Measurements from ENCODE around the gene TTLL8. TPM values are rescaled to one million over a fixed set of nuclear protein-coding genes. Genes with fewer than 3 reads are reported as not detected.

Gene TTLL8
- total and polyA plus RNA-seq, 2 of the 8 experiments (the other 6 are each of a cell fraction or from before 2014, with no cell fraction given), result not detected

DNA sequence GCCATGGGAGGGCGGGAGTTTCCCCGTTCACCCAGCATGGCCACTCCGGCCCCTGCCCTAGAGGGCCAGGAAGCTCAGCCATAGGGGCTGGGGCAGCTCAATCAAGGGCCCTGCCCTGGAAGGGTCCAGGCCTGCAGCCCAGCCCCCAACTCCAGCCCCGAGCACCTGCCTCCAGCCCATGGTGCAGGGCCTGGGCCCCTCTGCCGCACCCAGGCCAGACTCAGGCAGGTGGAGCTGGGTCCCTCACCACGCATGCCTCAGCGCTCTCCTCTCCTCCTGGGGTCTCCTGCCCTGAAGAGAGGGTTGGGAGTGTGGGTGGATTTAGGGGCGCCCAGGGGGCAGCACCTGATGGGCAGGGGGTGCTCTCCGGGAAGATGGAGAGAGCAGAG is 14.1 kb upstream of the TTLL8 start:
- H3K14ac ChIP-seq (ENCODE audit: insufficient read length), result no peak overlapping the region
- H3K23me2 ChIP-seq (ENCODE audit: low read depth, low read length), result no peaks in the 10 kb centered on the region
- no peak overlapping the region for H2BK120ac ChIP-seq (replicated peaks; ENCODE audit: low read depth, low read length)
- no peaks in the 10 kb centered on the region for H3K79me1 ChIP-seq (ENCODE audit: low read depth, low read length)
- no peak overlapping the region for H3K18ac ChIP-seq (ENCODE audit: extremely low read depth, low read length)
- H2BK15ac ChIP-seq (ENCODE audit: low read length), result no peak overlapping the region
- no peak overlapping the region for H2BK20ac ChIP-seq (ENCODE audit: low read length)
- no peak overlapping the region for H3K4me3 ChIP-seq (ENCODE audit: extremely low read depth in 1 of 4, insufficient read depth in 2 of 4, low read depth in 3 of 4, low read length in 4 of 4)
- 97% methylated on average over 7 of the region's 9 CpGs; no CpG with 5 or more reads in 1 of the 2 experiments for WGBS, 2 experiments (ENCODE audit: extremely low coverage in 1 of 2, insufficient coverage in 1 of 2, insufficient read length in 1 of 2, insufficient replicate concordance in 2 of 2, low coverage in 1 of 2, low lambda C conversion rate in 2 of 2, missing lambda C conversion rate in 1 of 2)
- H3K9me3 ChIP-seq (ENCODE audit: insufficient read depth in 2 of 2, low read depth in 1 of 2, low read length in 1 of 2), result no peaks in the 10 kb centered on the region
- POLR2A ChIA-PET (ENCODE audit: partially characterized antibody), result interaction anchor here (1.5 kb wide), 1 partner anchor 8 kb away, joined by 4 read pairs; no protein-coding TSS in a partner anchor
- no peak overlapping the region; the same call in 1 of the 2 replicates for H4K8ac ChIP-seq (ENCODE audit: extremely low read depth, insufficient read depth, low read length)
- H2AFZ ChIP-seq (ENCODE audit: low read length), result no peak overlapping the region
- no peaks in the 10 kb centered on the region for H3K36me3 ChIP-seq (ENCODE audit: control insufficient read depth in 2 of 4, insufficient read depth in 4 of 4, low read length in 3 of 4)
- CTCF ChIA-PET (ENCODE audit: partially characterized antibody), result interaction anchor here (1.1 to 1.5 kb wide), 4 partner anchors 9 to 42 kb away, joined by 4 to 7 read pairs (median 5); no protein-coding TSS in a partner anchor
- H2AK5ac ChIP-seq (ENCODE audit: low read depth, low read length), result no peak overlapping the region
- H4K91ac ChIP-seq (replicated peaks; ENCODE audit: insufficient read length, low read length), result no peak overlapping the region
- no peak overlapping the region for H2BK12ac ChIP-seq (ENCODE audit: low read depth, low read length)
- no peak overlapping the region for H3K56ac ChIP-seq (replicated peaks; ENCODE audit: insufficient read length, low read depth, low read length)
- no peak overlapping the region for H3K27ac ChIP-seq (ENCODE audit: low read depth, low read length)
- no peak overlapping the region for H3K4me2 ChIP-seq (ENCODE audit: insufficient read depth in 1 of 2, low read depth in 2 of 2, low read length in 2 of 2)
- H2BK5ac ChIP-seq (ENCODE audit: low read depth, low read length), result no peak overlapping the region
- no peak overlapping the region for H3K9ac ChIP-seq (replicated peaks in 1 of 4; ENCODE audit: extremely low read depth in 1 of 4, low read depth in 3 of 4, low read length in 3 of 4)
- H3K27me3 ChIP-seq (replicated peaks in 1 of 4; ENCODE audit: control insufficient read depth in 3 of 4, extremely low read depth in 1 of 4, insufficient read depth in 3 of 4, low read length in 3 of 4), result no peaks in the 10 kb centered on the region
- no peak overlapping the region for H3K23ac ChIP-seq (ENCODE audit: insufficient read length)
- FAIRE-seq (no peak), DNase-seq (ENCODE audit: low read depth in 1 of 2, low spot score in 2 of 2) (no peak)
- no peak overlapping the region for H3K4ac ChIP-seq (replicated peaks; ENCODE audit: insufficient read length, low read depth, low read length)
- no peaks in the 10 kb centered on the region for H3K79me2 ChIP-seq (ENCODE audit: control insufficient read depth in 1 of 2, insufficient read depth in 2 of 2, low read length in 2 of 2)
- no peaks in the 10 kb centered on the region for H4K20me1 ChIP-seq (replicated peaks in 1 of 2; ENCODE audit: control insufficient read depth in 1 of 2, insufficient read depth in 2 of 2, low read length in 2 of 2)
- no peak overlapping the region for H4K5ac ChIP-seq (ENCODE audit: insufficient read length, low read depth, low read length)
- no peaks in the 10 kb centered on the region; a peak in 1 of 7 replicates for H3K4me1 ChIP-seq (replicated peaks in 1 of 4; ENCODE audit: control insufficient read depth in 3 of 4, insufficient read depth in 4 of 4, low read length in 3 of 4)
- TF ChIP-seq SRF (IDR thresholded peaks at IDR 0.05; ENCODE audit: low read depth, low read length), result no peak
- no peak for TF ChIP-seq EGR1 (IDR thresholded peaks at IDR 0.05; ENCODE audit: borderline replicate concordance, low read depth, low read length)
- TF ChIP-seq, protein P1, sequence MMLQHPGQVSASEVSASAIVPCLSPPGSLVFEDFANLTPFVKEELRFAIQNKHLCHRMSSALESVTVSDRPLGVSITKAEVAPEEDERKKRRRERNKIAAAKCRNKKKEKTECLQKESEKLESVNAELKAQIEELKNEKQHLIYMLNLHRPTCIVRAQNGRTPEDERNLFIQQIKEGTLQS (IDR thresholded peaks at IDR 0.05; ENCODE audit: insufficient read depth, low read depth, low read length), result no peak
- no peak for TF ChIP-seq RAD21 (IDR thresholded peaks at IDR 0.05 in 1 of 2, conservative IDR thresholded peaks at IDR 0.05 in 1 of 2; ENCODE audit: low read depth in 2 of 2, low read length in 2 of 2)
- no peak for TF ChIP-seq RXRA (IDR thresholded peaks at IDR 0.05; ENCODE audit: insufficient read depth, low read depth, low read length)
- TF ChIP-seq CHD1 (IDR thresholded peaks at IDR 0.05; ENCODE audit: low read depth, low read length), result no peak
- no peak for TF ChIP-seq HDAC6 (IDR thresholded peaks at IDR 0.05; ENCODE audit: low read depth, low read length)
- TF ChIP-seq JUN (IDR thresholded peaks at IDR 0.05; ENCODE audit: low read depth, low read length), result no peak
- TF ChIP-seq HDAC2 (IDR thresholded peaks at IDR 0.05; ENCODE audit: borderline replicate concordance in 1 of 2, low read depth in 2 of 2, low read length in 2 of 2), result no peak
- no peak for TF ChIP-seq TEAD4 (IDR thresholded peaks at IDR 0.05; ENCODE audit: low read depth, low read length)
- TF ChIP-seq RFX5 (IDR thresholded peaks at IDR 0.05; ENCODE audit: borderline replicate concordance, low read depth, low read length), result no peak
- TF ChIP-seq TAF1 (IDR thresholded peaks at IDR 0.05; ENCODE audit: low read depth, low read length), result no peak
- TF ChIP-seq YY1 (IDR thresholded peaks at IDR 0.05; ENCODE audit: low read depth, low read length), result no peak
- no peak for TF ChIP-seq SUZ12 (IDR thresholded peaks at IDR 0.05; ENCODE audit: low read length)

All from H1 (cell line).